A549 treated with AZD9567 at 1 μM for 4 hours (cell line): ENCODE results near the gene GPR137C. TPM values are rescaled to one million over a fixed set of nuclear protein-coding genes. Genes with fewer than 3 reads are reported as not detected.

Source experiments
- total RNA-seq: library from RNA; stranded (reverse); fragments of 200-300 nt; extraction: Qiagen RNA extraction; gene quantifications from 5 replicates; pipeline ENCODE4 v1.2.3, GENCODE V29; 2022; ENCODE audit not compliant: insufficient read depth

Gene GPR137C
- 0.08 to 0.18 TPM (median 0.17 TPM) in 4 of 5 replicates, not detected in the other for total RNA-seq

DNA sequence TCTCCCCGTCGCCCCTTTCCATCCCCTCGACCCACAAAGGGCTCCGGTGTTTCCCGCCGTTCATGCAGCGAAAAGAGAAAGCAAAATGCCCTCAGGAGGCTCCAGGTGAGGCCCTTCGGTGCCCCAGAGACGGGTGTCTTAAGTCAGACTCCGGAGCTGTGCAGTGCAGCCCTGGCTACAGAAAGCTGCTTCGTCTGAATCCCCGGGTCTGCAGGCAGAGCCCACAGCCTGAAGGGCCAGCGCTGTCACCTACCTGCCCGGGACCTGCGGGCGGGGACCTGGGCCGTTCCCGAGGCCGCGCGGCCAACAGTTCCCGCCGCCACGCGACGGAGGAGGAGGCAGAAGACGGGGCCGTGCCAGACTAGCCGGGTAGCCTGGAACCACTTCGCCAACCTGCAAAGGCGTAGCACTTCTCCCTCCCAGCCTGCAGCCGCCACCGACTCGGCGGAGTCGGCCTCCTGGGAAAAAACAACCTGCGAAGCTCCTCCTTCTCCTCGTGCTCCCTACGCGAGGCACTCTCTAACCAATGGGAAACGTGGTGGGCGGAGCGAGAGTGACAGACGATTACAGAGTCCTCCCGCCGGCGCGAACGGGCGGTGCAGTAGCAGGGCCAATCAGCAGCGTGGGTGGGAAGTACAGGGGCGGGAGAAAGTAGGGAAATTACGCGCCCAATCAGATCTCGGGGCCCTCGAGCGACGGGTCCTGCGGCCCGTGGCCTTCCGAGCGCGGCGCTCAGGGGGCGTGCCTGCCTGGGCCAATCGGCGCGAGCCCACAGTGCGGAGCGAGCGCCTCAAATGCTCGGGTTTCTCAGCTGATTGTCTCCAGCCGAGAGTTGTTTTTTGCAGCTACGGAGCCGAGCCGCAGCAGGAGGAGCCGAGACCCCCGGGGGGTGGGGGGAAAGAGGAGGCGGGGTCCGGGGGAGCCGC lies at the start of gene GPR137C, which contains the start of gene TXNDC16:
TSS of gene GPR137C (plus strand) at position 774 of the 926 bp plus-strand sequence. CDS start 312 bp downstream, outside the sequence.
TSS of gene TXNDC16 (minus strand) at position 443 of the 926 bp plus-strand sequence. CDS start 8,948 bp downstream, outside the sequence.

Other genes starting within 250 kb of the GPR137C start
- 2.2 to 3.0 TPM (median 2.6 TPM) in 5 replicates for gene PTGER2, start 238.5 kb upstream of the GPR137C start, total RNA-seq
- 0.78 to 1.8 TPM (median 1.3 TPM) in 5 replicates for gene TXNDC16, start 331 bp upstream of the GPR137C start, total RNA-seq
- 47.3 to 53.8 TPM (median 52.9 TPM) in 5 replicates for gene ERO1A, start 142.7 kb downstream of the GPR137C start, total RNA-seq
- 79.1 to 100 TPM (median 87.4 TPM) in 5 replicates for gene PSMC6, start 154.4 kb downstream of the GPR137C start, total RNA-seq
- 5.1 to 7.1 TPM (median 6.3 TPM) in 5 replicates for gene STYX, start 177.3 kb downstream of the GPR137C start, total RNA-seq
- gene GNPNAT1, start 238.8 kb downstream of the GPR137C start, total RNA-seq: 45.7 to 53.9 TPM (median 48.3 TPM) in 5 replicates